ENCODE results near the gene NGFR. TPM values are rescaled to one million over a fixed set of nuclear protein-coding genes. Genes with fewer than 3 reads are reported as not detected.

Gene NGFR
- 1 to 10 TPM; 2.7 to 3.8 TPM for total RNA-seq
- 10 to 100 TPM in 5 of 6 donors, 1 to 10 TPM in 1; 9.7 to 16.2 (median 12.5) TPM for polyA plus RNA-seq (ENCODE audit: insufficient read length in 6 of 6)
- long read RNA-seq, donor 1, partial matches to known transcripts = 0 of 3 reads
- long read RNA-seq, donor 1, other reads (novel, unspliced or antisense) = 0 of 3 reads
- long read RNA-seq, donor 2, partial matches to known transcripts = 0 of 2 reads
- long read RNA-seq, donor 2, other reads (novel, unspliced or antisense) = 0 of 2 reads
- long read RNA-seq, donor 3, transcript NGFR-201 (6 exons, 3,417 nt) = major isoform, 6 of 6 reads
- long read RNA-seq, donor 3, partial matches to known transcripts = 0 of 6 reads
- long read RNA-seq, donor 3, other reads (novel, unspliced or antisense) = 0 of 6 reads
- long read RNA-seq, donor 4 = 0 reads
- long read RNA-seq, donor 5, partial matches to known transcripts = 0 of 1 reads
- long read RNA-seq, donor 5, other reads (novel, unspliced or antisense) = 0 of 1 reads
- long read RNA-seq, donor 6, partial matches to known transcripts = 0 of 3 reads
- long read RNA-seq, donor 6, other reads (novel, unspliced or antisense) = 0 of 3 reads
- long read RNA-seq, donor 7, partial matches to known transcripts = 0 of 1 reads
- long read RNA-seq, donor 7, other reads (novel, unspliced or antisense) = 0 of 1 reads
- long read RNA-seq, donor 8, partial matches to known transcripts = 5 of 8 reads
- long read RNA-seq, donor 8, other reads (novel, unspliced or antisense) = 0 of 8 reads
- long read RNA-seq, donor 9 = 0 reads
- long read RNA-seq, donor 10 = 0 reads
- long read RNA-seq, donor 11 = 0 reads
- long read RNA-seq, donor 12, transcript NGFR-201 (6 exons, 3,417 nt) = major isoform, 5 of 5 reads
- long read RNA-seq, donor 12, partial matches to known transcripts = 0 of 5 reads
- long read RNA-seq, donor 12, other reads (novel, unspliced or antisense) = 0 of 5 reads

GRCh38 chr17:49494986-49495841, at the start of gene NGFR:
NGFR (plus strand) TSS chr17:49495293; CDS start chr17:49495418, 125 bp downstream.
- peaks cover 39 to 83% of the 10 kb centered on the region in 2 donors for H3K27me3 ChIP-seq

GRCh38 chr17:49445591-49445990, 49.5 kb upstream of the NGFR start:
- Histone ChIP-seq H3K27me3 (peaks cover 0 to 50% of the 10 kb centered on the region in 2 donors), H3K27ac (no peak overlapping the region), H3K36me3 (no peaks in the 10 kb centered on the region), H3K4me1 (no peaks in the 10 kb centered on the region), H3K4me3 (no peak overlapping the region), H3K9me3 (no peaks in the 10 kb centered on the region)
- ATAC-seq (no peak), DNase-seq (no peak)
- intact Hi-C loops (cut with DNase I) = no loop called here
- no peak for TF ChIP-seq CTCF (IDR thresholded peaks at IDR 0.05)

More at GRCh38 chr17:49494986-49495841, at the start of gene NGFR:
- peak; percentile 80 for ATAC-seq
- TF ChIP-seq CTCF (IDR thresholded peaks at IDR 0.05) = no peak
- Histone ChIP-seq H3K36me3 (no peaks in the 10 kb centered on the region), H3K4me1 (peaks cover 18 to 32% of the 10 kb centered on the region in 2 donors), H3K27ac (no peak within 1 kb of the TSS), H3K4me3 (peak within 1 kb of the TSS; percentile 24 to 39), H3K9me3 (no peaks in the 10 kb centered on the region)
- intact Hi-C loops (cut with DNase I) = loop anchor here in 1 of 2 donors (5.0 kb wide), 1 partner anchor 57 kb away; no protein-coding TSS in a partner anchor
- peak in 2 of 4 donors; percentile 76 to 80 for DNase-seq

- no peak overlapping the region for H3K4me3 ChIP-seq
- TF ChIP-seq CTCF (IDR thresholded peaks at IDR 0.05) = no peak
Observed at GRCh38 chr17:49447628-49448302, 47.3 kb upstream of the NGFR start.

GRCh38 chr17:49450181-49450580, 44.9 kb upstream of the NGFR start:
- no peak for DNase-seq
- H3K4me1 ChIP-seq = no peaks in the 10 kb centered on the region
- H3K9me3 ChIP-seq = no peaks in the 10 kb centered on the region
- no peak for TF ChIP-seq CTCF (IDR thresholded peaks at IDR 0.05)
- peaks cover 0 to 12% of the 10 kb centered on the region in 2 donors for H3K27me3 ChIP-seq
- intact Hi-C loops (cut with DNase I) = no loop called here
- H3K4me3 ChIP-seq = no peak overlapping the region
- ATAC-seq = no peak
- no peaks in the 10 kb centered on the region for H3K36me3 ChIP-seq
- H3K27ac ChIP-seq = no peak overlapping the region

More at GRCh38 chr17:49447628-49448302, 47.3 kb upstream of the NGFR start:
- no peak for ATAC-seq
- Histone ChIP-seq H3K9me3 (no peaks in the 10 kb centered on the region), H3K27me3 (peaks cover 0 to 28% of the 10 kb centered on the region in 2 donors), H3K27ac (no peak overlapping the region), H3K4me1 (no peaks in the 10 kb centered on the region), H3K36me3 (no peaks in the 10 kb centered on the region)
- intact Hi-C loops (cut with DNase I) = no loop called here
- DNase-seq = no peak

Measured in left lung (tissue), 14 donors.